Fibroblast of mammary gland (primary cell): ENCODE results near the gene KRT83.

ENCODE experiments used
- DNase-seq: peaks from one replicate; pipeline ENCODE4 v3.0.0-alpha.2; 2010; ENCODE audit warnings: low read depth
- H3K4me3 ChIP-seq: 2 replicates; pipeline ENCODE4 v1.5.1; 2011; ENCODE audit warnings: low read depth, mild to moderate bottlenecking, low read length, moderate library complexity; ENCODE audit not compliant: control insufficient read depth
- TF ChIP-seq, protein P1 (sequence below): conservative IDR thresholded peaks from 2 replicates; pipeline ENCODE4 v1.5.1; 2011; ENCODE audit warnings: low read depth, low read length, inconsistent platforms; ENCODE audit not compliant: control insufficient read depth, insufficient read depth

The KRT83 gene

DNA sequence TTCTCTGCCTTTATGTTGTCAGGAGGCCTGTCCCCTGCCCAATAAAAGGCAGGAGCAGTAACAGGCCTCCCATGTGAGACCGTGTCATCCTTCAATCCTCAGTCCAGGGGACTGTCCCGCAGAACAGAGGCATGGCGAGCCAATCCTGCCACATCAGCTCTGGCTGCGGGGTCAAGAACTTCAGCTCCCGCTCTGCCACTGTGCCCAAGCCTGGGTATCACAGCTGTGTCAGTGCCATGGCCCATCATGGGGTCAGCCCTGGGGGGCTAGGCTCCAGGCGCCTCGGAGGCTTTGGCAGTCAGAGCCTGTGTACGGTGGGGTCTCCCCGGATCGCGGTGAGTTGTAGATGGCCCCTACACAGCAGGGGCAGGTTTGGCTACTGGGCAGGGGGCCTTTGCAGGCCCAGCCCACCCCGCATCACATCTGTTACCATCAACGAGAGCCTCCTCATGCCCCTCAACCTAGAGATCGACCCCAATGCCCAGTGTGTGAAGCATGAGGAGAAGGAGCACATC, 19.9 kb upstream of the KRT83 start:
- H3K4me3 ChIP-seq: no peak overlapping the region
- DNase-seq: no peak
- TF ChIP-seq, protein P1, sequence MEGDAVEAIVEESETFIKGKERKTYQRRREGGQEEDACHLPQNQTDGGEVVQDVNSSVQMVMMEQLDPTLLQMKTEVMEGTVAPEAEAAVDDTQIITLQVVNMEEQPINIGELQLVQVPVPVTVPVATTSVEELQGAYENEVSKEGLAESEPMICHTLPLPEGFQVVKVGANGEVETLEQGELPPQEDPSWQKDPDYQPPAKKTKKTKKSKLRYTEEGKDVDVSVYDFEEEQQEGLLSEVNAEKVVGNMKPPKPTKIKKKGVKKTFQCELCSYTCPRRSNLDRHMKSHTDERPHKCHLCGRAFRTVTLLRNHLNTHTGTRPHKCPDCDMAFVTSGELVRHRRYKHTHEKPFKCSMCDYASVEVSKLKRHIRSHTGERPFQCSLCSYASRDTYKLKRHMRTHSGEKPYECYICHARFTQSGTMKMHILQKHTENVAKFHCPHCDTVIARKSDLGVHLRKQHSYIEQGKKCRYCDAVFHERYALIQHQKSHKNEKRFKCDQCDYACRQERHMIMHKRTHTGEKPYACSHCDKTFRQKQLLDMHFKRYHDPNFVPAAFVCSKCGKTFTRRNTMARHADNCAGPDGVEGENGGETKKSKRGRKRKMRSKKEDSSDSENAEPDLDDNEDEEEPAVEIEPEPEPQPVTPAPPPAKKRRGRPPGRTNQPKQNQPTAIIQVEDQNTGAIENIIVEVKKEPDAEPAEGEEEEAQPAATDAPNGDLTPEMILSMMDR: no peak

DNA sequence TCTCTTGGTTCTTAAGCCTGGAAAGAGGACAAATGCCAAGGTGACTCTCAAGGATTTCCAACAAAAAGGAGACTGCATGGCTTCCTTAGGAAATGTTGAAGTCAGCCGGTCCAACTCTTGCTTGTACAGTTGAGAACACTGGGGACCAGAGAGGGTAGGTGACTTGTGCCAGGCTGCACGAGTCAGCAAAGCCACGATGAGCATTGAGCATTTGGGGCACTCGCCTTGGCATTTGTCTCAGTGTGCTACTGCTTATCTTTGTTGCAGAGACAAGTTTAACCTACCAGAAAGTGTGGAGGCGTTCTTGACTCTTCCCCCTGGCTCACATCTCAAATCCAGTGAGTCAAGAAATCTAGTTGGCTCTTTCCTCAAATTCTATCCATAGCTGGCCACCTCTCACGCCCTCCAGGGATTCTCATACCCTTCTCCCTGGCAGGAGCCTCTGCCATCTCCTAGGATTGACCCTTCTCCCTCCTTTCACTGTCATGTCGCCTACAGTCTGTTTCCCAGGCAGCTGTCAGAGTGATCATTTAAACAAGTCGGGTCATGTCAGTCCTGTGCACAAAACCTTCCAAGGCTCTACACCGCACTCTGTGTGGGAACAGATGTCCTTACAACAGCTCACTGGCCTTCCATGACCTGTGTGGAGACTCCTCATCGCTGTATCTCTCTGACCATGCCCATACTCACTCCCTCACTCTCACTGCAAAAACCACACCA, 17.2 kb upstream of the KRT83 start:
- no peak overlapping the region for H3K4me3 ChIP-seq
- DNase-seq: peak; percentile 2
- TF ChIP-seq, protein P1: no peak

DNA sequence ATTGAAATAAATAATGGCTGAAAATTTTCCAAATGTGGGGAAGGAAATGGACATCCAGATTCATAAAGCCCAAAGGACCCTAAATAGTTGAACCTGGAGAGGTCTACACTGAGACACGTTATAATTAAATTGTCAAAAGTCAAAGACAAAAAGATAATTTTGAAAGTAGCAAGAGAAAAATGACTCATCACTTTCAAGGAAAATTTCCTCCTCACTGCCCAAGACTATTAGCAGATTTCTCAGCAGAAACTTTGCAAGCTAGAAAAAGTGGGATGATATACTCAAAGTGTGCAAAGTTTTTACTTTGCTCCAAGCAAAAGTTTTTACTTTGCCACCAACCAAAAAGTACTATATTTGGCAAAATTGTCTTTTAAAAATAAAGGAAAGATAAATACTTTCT, 15.9 kb upstream of the KRT83 start:
- DNase-seq: no peak
- H3K4me3 ChIP-seq: no peak overlapping the region
- TF ChIP-seq, protein P1: no peak

DNA sequence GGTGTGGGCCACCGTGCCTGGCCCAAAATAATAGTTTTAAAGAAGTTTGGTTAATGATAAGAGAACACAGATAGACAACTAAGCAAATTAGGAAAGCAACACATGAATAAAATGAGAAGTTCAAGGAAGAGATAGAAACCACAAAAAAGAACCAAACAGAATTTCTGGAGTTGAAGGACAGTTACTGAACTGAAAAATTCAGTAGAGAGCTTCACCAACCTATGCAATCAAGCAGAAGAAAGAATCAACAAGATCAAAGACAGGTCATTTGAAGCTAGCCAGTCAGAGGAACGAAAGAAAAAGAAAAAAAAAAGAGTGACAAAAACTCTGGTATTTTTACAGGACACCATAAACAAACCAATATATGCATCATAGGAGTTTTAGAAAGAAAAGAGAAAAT, 15.4 kb upstream of the KRT83 start:
- H3K4me3 ChIP-seq: no peak overlapping the region
- no peak for DNase-seq
- TF ChIP-seq, protein P1: no peak

DNA sequence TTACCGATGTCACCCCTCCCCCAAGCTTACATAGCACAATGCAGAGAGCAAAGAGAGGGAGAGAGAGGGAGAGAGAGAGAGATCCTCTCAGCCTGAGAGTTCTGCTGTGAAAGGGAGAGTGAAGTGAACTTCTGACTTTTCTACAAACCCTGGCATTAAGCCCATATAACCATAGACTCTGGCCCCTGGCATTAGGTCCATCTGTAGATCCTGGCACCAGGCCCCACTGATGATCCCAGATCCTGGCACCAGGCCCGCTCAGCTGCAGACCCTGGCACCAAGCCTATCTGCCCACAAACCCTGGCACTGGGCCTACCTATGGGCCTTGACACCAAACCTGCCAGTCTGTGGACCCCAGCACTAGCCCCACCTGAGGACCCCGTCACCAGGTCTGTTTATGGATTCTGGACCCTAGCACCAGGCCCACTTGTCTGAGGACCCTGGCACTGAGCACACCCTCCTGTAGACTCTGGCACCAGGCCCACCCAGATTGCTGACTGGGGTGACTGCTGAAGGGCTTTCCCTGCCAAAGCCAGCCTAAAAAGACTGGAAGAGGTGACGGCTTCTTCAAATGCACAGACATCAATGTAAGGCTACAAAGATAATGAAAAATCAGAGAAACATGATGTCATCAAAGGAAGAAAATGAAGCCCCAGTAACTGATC, 14.5 kb upstream of the KRT83 start:
- DNase-seq: no peak
- TF ChIP-seq, protein P1: no peak
- H3K4me3 ChIP-seq: no peak overlapping the region

DNA sequence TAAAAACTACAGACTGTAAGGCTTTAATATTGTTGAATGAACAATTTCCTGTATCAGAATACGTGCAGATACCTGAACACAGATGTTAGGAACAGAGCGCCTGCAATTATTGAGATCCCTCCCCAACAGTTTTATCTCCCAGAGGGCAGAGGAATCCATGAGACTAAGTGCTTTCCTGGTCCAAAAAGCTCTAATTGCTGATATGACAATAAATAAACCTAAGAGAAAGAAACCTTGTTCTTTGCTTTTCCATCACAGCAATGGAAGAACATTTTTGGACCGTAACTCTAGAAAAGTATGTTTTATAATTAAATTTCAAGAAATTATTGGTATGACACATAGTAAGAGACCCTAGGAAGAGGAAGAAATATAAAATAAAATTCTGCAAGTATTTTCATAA, 13.0 kb upstream of the KRT83 start:
- TF ChIP-seq, protein P1: no peak
- H3K4me3 ChIP-seq: no peak overlapping the region

More for the DNA sequence above, 13.0 kb upstream of the KRT83 start:
- no peak for DNase-seq
